ENCODE results near the gene ATP8B4.

DNA sequence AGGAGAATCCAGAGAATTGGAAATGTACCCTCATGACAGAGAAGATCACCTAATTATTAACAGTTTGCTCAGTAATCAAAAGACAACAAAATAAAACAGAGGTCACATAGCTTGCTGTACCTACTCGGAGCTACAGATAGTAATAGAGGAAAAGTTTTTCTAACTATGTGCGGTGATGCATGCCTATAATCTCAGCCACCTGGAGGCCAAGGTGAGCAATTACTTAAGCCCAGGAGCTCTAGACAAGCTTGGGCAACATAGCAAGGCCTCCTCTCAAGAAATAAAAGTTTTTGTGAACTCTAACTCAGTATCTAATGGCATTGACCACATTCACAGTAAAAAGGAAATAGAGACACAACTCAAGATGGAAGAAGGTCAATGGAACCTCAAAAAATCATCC, 243.6 kb downstream of the ATP8B4 start:
- TF ChIP-seq SIX5 (IDR thresholded peaks at IDR 0.05; ENCODE audit: low read depth, low read length) = no peak
- TF ChIP-seq SRF (IDR thresholded peaks at IDR 0.05; ENCODE audit: low read depth, low read length) = no peak
- no peak for TF ChIP-seq RXRA (IDR thresholded peaks at IDR 0.05; ENCODE audit: insufficient read depth, low read depth, low read length)
- no peak for TF ChIP-seq EZH2 (IDR thresholded peaks at IDR 0.05; ENCODE audit: low read depth, low read length, severe bottlenecking)
- peak in 2 of 3 experiments; percentile 27 to 43; a peak in 2 of 4 replicates for TF ChIP-seq CTCF (IDR thresholded peaks at IDR 0.05; ENCODE audit: control extremely low read depth in 1 of 3, insufficient read depth in 1 of 3, low read depth in 1 of 3, low read length in 3 of 3)
- no peak for TF ChIP-seq CHD2 (IDR thresholded peaks at IDR 0.05; ENCODE audit: low read length)
- TF ChIP-seq ASH2L (IDR thresholded peaks at IDR 0.05; ENCODE audit: low read length) = no peak
- TF ChIP-seq GABPA (IDR thresholded peaks at IDR 0.05; ENCODE audit: borderline replicate concordance, insufficient read depth, low read length) = no peak
- TF ChIP-seq GTF2F1 (IDR thresholded peaks at IDR 0.05; ENCODE audit: borderline replicate concordance, low read depth, low read length) = no peak
- no peak for TF ChIP-seq POLR2A (IDR thresholded peaks at IDR 0.05; ENCODE audit: control extremely low read depth in 1 of 2, low read depth in 2 of 2, low read length in 2 of 2)
- peak; percentile 32 to 36; a peak in 3 of 4 replicates for TF ChIP-seq RAD21 (IDR thresholded peaks at IDR 0.05 in 1 of 2, conservative IDR thresholded peaks at IDR 0.05 in 1 of 2; ENCODE audit: low read depth in 2 of 2, low read length in 2 of 2)
- no peak for TF ChIP-seq RNF2 (IDR thresholded peaks at IDR 0.05; ENCODE audit: borderline replicate concordance, low read depth, low read length, missing control alignments, poor library complexity, severe bottlenecking)
